Right ventricle myocardium superior (tissue), 1 donor: ENCODE data around the gene MSH6. TPM values are rescaled to one million over a fixed set of nuclear protein-coding genes. Genes with fewer than 3 reads are reported as not detected.
A peak's percentile ranks its signal among the peaks of the same experiment; 100 is the strongest.
"Not testable (repeated sequence)": the region's sequence is repeated elsewhere in the genome, so short reads cannot be mapped to it uniquely, and the experiment has no call there.

Experiments
- ATAC-seq: fragments of 200-7000 bp; cut with Tn5 transposase; one replicate; pipeline ENCODE4 v1.9.1; 2020; ENCODE audit warnings: mild to moderate bottlenecking; ENCODE audit not compliant: poor library complexity
- DNase-seq: peaks from one replicate; pipeline ENCODE4 v3.0.0-alpha.2; 2020
- intact Hi-C: fragments of 100-400 bp; cut with DNase I; formaldehyde crosslinking; loops from one replicate; pipeline ENCODE4 v1.11.2; 2022
- total RNA-seq: library from RNA; stranded (reverse); fragmentation: NEBNext Ultra II Directional; extraction: Animal tissue kit (Norgen Biotek cat#: 25700); gene quantifications from one replicate; pipeline ENCODE4 v1.2.1, GENCODE V29; 2021
- donor health status: DM: no; HTN: yes; CAD: no; lungs with severe emphysema.

MSH6 gene
- total RNA-seq, 1 donor from 2014 or later = 25.0 TPM

GRCh38 chr2:47819834-47820233 is 36.9 kb downstream of the MSH6 start:
- DNase-seq = no peak
- ATAC-seq = no peak
- intact Hi-C loops = no loop called here

- DNase-seq = no peak
- ATAC-seq = no peak
- intact Hi-C loops = no loop called here
Measured at GRCh38 chr2:47822518-47822917, 39.6 kb downstream of the MSH6 start.

GRCh38 chr2:47833516-47833968 is 50.6 kb downstream of the MSH6 start:
- intact Hi-C loops = no loop called here
- DNase-seq = no peak

DNA sequence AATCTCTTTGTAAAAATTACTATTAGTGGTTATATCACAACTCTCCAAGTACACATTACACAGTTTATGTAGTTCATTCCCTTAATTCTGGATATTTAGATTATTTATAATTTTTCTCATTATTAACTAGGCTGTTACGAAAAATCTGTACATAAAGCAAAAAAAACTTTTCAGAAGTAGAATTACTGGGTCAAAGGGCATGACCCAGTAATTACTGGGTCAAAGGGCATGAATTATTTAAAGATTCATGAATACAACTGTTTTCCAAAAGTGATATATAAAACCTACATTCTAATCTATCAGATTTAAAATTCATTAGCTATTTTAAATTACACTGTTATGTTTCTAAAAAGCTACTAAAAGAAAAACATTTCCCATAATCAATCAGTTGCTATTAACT is 55.3 kb downstream of the MSH6 start:
- ATAC-seq = no peak
- DNase-seq = no peak

More at GRCh38 chr2:47833516-47833968, 50.6 kb downstream of the MSH6 start:
- ATAC-seq = no peak

DNA sequence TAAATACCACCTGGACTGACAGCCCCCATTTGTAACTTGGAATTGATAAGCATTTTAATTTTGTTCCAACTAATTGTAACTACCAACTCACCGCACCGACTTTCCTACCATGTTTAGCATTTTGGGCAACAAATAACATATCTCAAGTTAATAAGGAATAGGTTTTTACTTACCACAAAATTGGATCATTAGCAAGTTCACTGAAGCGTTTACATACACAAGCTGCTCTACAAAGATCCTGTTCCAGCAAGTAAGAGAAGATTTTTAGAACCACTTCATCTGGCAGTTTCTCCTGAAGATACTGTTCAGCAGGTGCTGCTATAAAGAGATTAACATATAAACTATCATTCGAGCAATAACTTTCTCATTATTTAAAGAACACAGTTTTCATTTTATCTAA is 55.7 kb downstream of the MSH6 start:
- DNase-seq = no peak
- intact Hi-C loops = no loop called here
- ATAC-seq = no peak

More for the DNA sequence above, 55.3 kb downstream of the MSH6 start:
- intact Hi-C loops = no loop called here

DNA sequence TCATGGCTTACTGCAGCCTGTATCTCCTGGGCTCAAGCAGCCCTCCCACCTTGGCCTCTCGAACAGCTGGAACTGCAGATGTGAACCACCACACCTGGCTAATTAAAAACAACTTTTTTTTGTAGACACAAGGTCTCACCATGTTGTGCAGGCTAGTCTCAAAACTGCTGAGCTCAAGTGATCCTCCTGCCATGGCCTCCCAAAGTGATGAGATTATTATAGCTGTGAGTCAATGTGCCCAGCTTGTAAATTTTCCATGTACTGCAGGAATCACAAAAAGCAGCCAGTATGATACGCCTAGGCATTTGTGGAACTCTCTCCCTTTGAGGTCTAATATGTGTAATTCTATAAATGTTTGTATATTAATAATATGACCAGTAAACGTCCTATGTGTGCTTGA is 59.9 kb downstream of the MSH6 start:
- ATAC-seq (no peak), DNase-seq (no peak)
- intact Hi-C loops = loop anchor here (10.0 kb wide), 1 partner anchor 62 kb away; the partner anchor contains the start of gene FBXO11

DNA sequence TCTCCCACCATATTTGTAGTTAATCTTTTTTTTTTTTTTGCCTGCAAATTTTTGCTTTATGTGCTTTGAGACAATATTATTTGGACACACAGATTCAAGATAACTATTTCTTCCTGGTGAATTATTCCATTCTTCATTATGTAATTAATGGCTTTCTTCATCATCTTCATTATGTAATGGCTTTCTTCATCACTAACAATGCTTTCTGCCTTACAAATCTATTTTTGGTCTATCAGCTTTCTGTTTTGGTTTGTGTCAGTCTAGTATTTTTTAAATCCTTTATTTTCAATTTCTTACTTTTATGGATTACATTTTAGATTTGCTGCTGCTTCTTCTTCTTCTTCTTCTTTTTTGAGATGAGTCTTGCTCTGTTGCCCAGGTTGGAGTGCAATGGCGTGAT is 60.5 kb downstream of the MSH6 start:
- intact Hi-C loops = loop anchor here (10.0 kb wide), 1 partner anchor 61 kb away; the partner anchor contains the start of gene FBXO11
- ATAC-seq (no peak), DNase-seq (no peak)

- intact Hi-C loops = loop anchor here (10.0 kb wide), 1 partner anchor 61 kb away; the partner anchor contains the start of gene FBXO11
- peak; percentile 56 for ATAC-seq
- DNase-seq = no peak
Measured at GRCh38 chr2:47844162-47844561, 61.2 kb downstream of the MSH6 start.

- ATAC-seq (no peak), DNase-seq (no peak)
- intact Hi-C loops = loop anchor here (10.0 kb wide), 1 partner anchor 55 kb away; the partner anchor contains the start of gene FBXO11
Measured at GRCh38 chr2:47849368-47849767, 66.4 kb downstream of the MSH6 start.

GRCh38 chr2:47850198-47850597 is 67.3 kb downstream of the MSH6 start:
- intact Hi-C loops = no loop called here
- DNase-seq (no peak), ATAC-seq (no peak)

DNA sequence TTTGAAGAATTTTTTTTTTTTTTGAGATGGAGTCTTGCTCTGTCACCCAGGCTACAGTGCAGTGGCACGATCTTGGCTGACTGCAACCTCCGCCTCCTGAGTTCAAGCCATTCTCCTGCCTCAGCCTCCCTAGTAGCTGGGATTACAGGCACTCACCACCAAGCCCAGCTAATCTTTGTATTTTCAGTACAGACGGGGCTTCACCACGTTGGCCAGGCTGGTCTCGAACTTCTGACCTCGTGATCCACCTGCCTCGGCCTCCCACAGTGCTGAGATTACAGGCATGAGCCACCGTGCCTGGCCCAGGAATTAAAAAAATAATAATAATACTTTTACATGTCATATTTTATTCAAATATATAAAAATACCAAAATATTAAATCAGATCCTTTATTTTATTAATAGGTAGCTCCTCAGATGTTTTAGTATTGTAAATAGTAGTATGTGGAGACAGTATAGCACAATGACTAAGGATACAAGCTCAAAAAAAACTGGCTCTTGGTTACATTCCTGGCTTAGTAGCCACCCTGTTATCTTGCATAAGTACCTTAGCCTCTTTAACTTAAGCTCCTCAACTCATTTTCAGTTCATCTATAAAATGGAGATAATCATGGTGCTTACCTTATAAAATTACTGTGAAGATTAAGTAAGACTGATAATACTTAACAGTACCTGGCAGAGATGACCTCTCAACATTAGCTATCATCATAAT is 70.3 kb downstream of the MSH6 start:
- DNase-seq, intact Hi-C loops, ATAC-seq: not testable (repeated sequence)

Other genes with a start within 250 kb of the MSH6 start
- 0.13 TPM for gene KCNK12, start 212.2 kb upstream of the MSH6 start, total RNA-seq
- 38.2 TPM for gene FBXO11, start 123.4 kb downstream of the MSH6 start, total RNA-seq